Heart left ventricle (tissue), 16 donors: Measurements from ENCODE around the gene HS3ST1. TPM values are rescaled to one million over a fixed set of nuclear protein-coding genes. Genes with fewer than 3 reads are reported as not detected.

Experiments used
- ATAC-seq, 4 donors: fragments of 200-7000 bp; cut with Tn5 transposase; one replicate each; pipeline ENCODE4 v1.9.1; 2020 to 2022; ENCODE audit warnings: moderate library complexity in 4 of 4, mild to moderate bottlenecking in 3 of 4, moderate number of reproducible peaks in 1 of 4
- DNase-seq, 5 donors: peaks; one replicate each; pipeline ENCODE4 v3.0.0-alpha.2; 2020
- H3K27ac ChIP-seq, 12 donors: fragments of 200-600 bp; sonication (generic) in 4 of 12; one replicate each; pipeline versions ENCODE4 v1.5.0 to v1.8.0; 2016 to 2022; ENCODE audit warnings: mild to moderate bottlenecking in 2 of 12
- H3K27me3 ChIP-seq, 9 donors: fragments of 200-600 bp; sonication (generic) in 2 of 9; one replicate each; pipeline versions ENCODE4 v1.5.1 to v1.8.0; 2016 to 2022; ENCODE audit warnings: mild to moderate bottlenecking in 3 of 9
- H3K36me3 ChIP-seq, 9 donors: fragments of 200-600 bp; sonication (generic) in 2 of 9; one replicate each; pipeline versions ENCODE4 v1.5.0 to v1.8.0; 2018 to 2022; ENCODE audit warnings: mild to moderate bottlenecking in 2 of 9
- H3K4me1 ChIP-seq, 12 donors: fragments of 200-600 bp; sonication (generic) in 4 of 12; one replicate each; pipeline versions ENCODE4 v1.5.0 to v1.8.0; 2016 to 2022; ENCODE audit warnings: mild to moderate bottlenecking in 3 of 12
- H3K4me3 ChIP-seq, 12 donors: fragments of 200-600 bp; sonication (generic) in 4 of 12; one replicate each; pipeline versions ENCODE4 v1.5.0 to v1.8.0; 2017 to 2022; ENCODE audit warnings: mild to moderate bottlenecking in 9 of 12, moderate library complexity in 4 of 12
- H3K9me3 ChIP-seq, 12 donors: fragments of 200-600 bp; sonication (generic) in 4 of 12; one replicate each; pipeline versions ENCODE4 v1.5.0 to v1.8.0; 2016 to 2022; ENCODE audit warnings: mild to moderate bottlenecking in 1 of 12
- CTCF ChIP-seq, 12 donors: fragments of 200-600 bp; sonication (generic) in 4 of 12; IDR thresholded peaks; one replicate each; pipeline versions ENCODE4 v1.5.0 to v1.8.0; 2018 to 2022; ENCODE audit warnings: antibody characterized with exemption in 12 of 12, mild to moderate bottlenecking in 5 of 12
- POLR2A ChIP-seq, 2 donors: fragments of 450-650 bp; IDR thresholded peaks; one replicate each; pipeline ENCODE4 v1.6.1; 2017; ENCODE audit warnings: antibody characterized with exemption in 2 of 2, mild to moderate bottlenecking in 2 of 2, moderate library complexity in 2 of 2
- WGBS, 4 donors: extraction: QIAGEN DNeasy Blood & Tissue Kit in 2 of 4; methylation state at CpG; one replicate each; pipeline versions ENCODE4 v1.1.5 to v1.1.7; 2013 to 2018; 5-methylcytosine and 5-hydroxymethylcytosine counted together
- intact Hi-C, 10 donors: fragments of 100-400 bp; cut with DNase I; formaldehyde crosslinking; loops; one replicate each; pipeline versions ENCODE4 v1.11.1 to v1.14.2; 2022
- polyA plus RNA-seq, 2 donors: library from polyadenylated mRNA; stranded (reverse); fragments of 200-250 nt; gene quantifications; one replicate each; pipeline ENCODE4 v1.2.3, GENCODE V29; 2013
- total RNA-seq, 9 donors: library from RNA; depleted of rRNA in 2 of 9; stranded (reverse); fragments of >200 nt in 2 of 9; fragmentation: NEBNext Ultra II Directional in 3 of 9; extraction: Animal tissue kit (Norgen Biotek cat#: 25700) in 3 of 9; gene quantifications; one replicate each; pipeline versions ENCODE4 v1.1.0 to v1.2.4, GENCODE V29; 2016 to 2023
- donor health status: ischemic (EF 13 %, LVEDD 7.1; RV severe dilation, severe dysfunction).
- donor health status: healthy with polysubstance abuse.
- donor health status: DM: no; HTN: yes; CAD: no.
- donor health status: DM: no; HTN: no; CAD: no.
- donor health status: ischemic (EF 25% LVEDD 6.9; RV normal size, moderate dysfunction).
- donor health status: ischemic (EF 25% LVEDD 5.7; RV mildly dilated, moderate dysfunction).
- donor health status: healthy.
- donor health status: DM: yes; HTN: yes; CAD: no.
- donor health status: ischemic (EF 35%, LVEDD 5.7; RV mildly dilated, moderate dysfunction).
- donor health status: nonischemic (EF 11% LVEDD 7.7; RV severe dilation, severe dysfunction).
- donor health status: DM: yes; HTN: yes; CAD: no.
- donor health status: PGD.
- donor health status: ischemic (EF 29% LVEDD 5.4; RV normal size, mild dysfunction).
- donor health status: nonischemic (EF 23%, LVEDD 6.1; RV moderate dilation, normal function).

The HS3ST1 gene
- total and polyA plus RNA-seq, 11 donors: 0.30 to 2.5 (median 1.1) TPM

- intact Hi-C loops: no loop called here
- 65 to 88% (median 72%) methylated on average over 1 of the region's 1 CpG for WGBS, 4 donors
Measured at GRCh38 chr4:11409632-11410031, 19.1 kb downstream of the HS3ST1 start.

GRCh38 chr4:11408233-11408967 lies 20.3 kb downstream of the HS3ST1 start:
- H3K4me1 ChIP-seq: no peaks in the 10 kb centered on the region
- ATAC-seq: no peak
- 81 to 91% (median 87%) methylated on average over 5 of the region's 5 CpGs for WGBS, 4 donors
- no peak overlapping the region for H3K4me3 ChIP-seq
- no peaks in the 10 kb centered on the region for H3K9me3 ChIP-seq
- no peaks in the 10 kb centered on the region for H3K27me3 ChIP-seq
- no peaks in the 10 kb centered on the region for H3K36me3 ChIP-seq
- intact Hi-C loops: no loop called here
- no peak for DNase-seq
- TF ChIP-seq POLR2A (IDR thresholded peaks at IDR 0.05) (no peak), CTCF (IDR thresholded peaks at IDR 0.05) (no peak)
- no peak overlapping the region for H3K27ac ChIP-seq

More at GRCh38 chr4:11409632-11410031, 19.1 kb downstream of the HS3ST1 start:
- Histone ChIP-seq H3K36me3 (no peaks in the 10 kb centered on the region), H3K4me3 (no peak overlapping the region), H3K27me3 (no peaks in the 10 kb centered on the region), H3K4me1 (no peaks in the 10 kb centered on the region), H3K9me3 (no peaks in the 10 kb centered on the region), H3K27ac (no peak overlapping the region)
- DNase-seq: no peak
- no peak for ATAC-seq
- no peak for TF ChIP-seq POLR2A (IDR thresholded peaks at IDR 0.05)
- TF ChIP-seq CTCF (IDR thresholded peaks at IDR 0.05): no peak

GRCh38 chr4:11407551-11407950 lies 21.1 kb downstream of the HS3ST1 start:
- no peaks in the 10 kb centered on the region for H3K27me3 ChIP-seq
- H3K36me3 ChIP-seq: no peaks in the 10 kb centered on the region
- TF ChIP-seq CTCF (IDR thresholded peaks at IDR 0.05) (no peak), POLR2A (IDR thresholded peaks at IDR 0.05) (no peak)
- no peak overlapping the region for H3K27ac ChIP-seq
- no peaks in the 10 kb centered on the region for H3K9me3 ChIP-seq
- intact Hi-C loops: no loop called here
- H3K4me1 ChIP-seq: no peaks in the 10 kb centered on the region
- WGBS, 4 donors: 84 to 90% (median 88%) methylated on average over 3 of the region's 3 CpGs
- ATAC-seq (no peak), DNase-seq (no peak)
- no peak overlapping the region for H3K4me3 ChIP-seq

- Histone ChIP-seq H3K36me3 (peaks cover 0 to 4% (median 0%) of the 10 kb centered on the region in 9 donors), H3K27me3 (no peaks in the 10 kb centered on the region), H3K9me3 (no peaks in the 10 kb centered on the region), H3K4me1 (no peaks in the 10 kb centered on the region), H3K27ac (no peak overlapping the region), H3K4me3 (no peak overlapping the region)
- no peak for DNase-seq
- TF ChIP-seq CTCF (IDR thresholded peaks at IDR 0.05) (no peak), POLR2A (IDR thresholded peaks at IDR 0.05) (no peak)
- no peak for ATAC-seq
- intact Hi-C loops: no loop called here
- whole genome bisulfite sequencing, 4 donors: 86 to 94% (median 89%) methylated on average over 2 of the region's 2 CpGs
Measured at GRCh38 chr4:11404431-11404830, 24.3 kb downstream of the HS3ST1 start.
